GM12892 (cell line): ENCODE data around the gene PPRC1.

ENCODE experiments used
- POLR2A ChIP-seq: IDR thresholded peaks from 2 replicates; pipeline ENCODE4 v1.6.1; 2011; ENCODE audit warnings: low read depth, low read length, control low read depth
- POLR2AphosphoS5 ChIP-seq: IDR thresholded peaks from 2 replicates; pipeline ENCODE4 v1.6.1; 2011; ENCODE audit warnings: low read depth, low read length, control low read depth
- TAF1 ChIP-seq: IDR thresholded peaks from 2 replicates; pipeline ENCODE4 v1.6.1; 2011; ENCODE audit warnings: low read depth, mild to moderate bottlenecking, control low read depth, low read length, borderline replicate concordance

DNA sequence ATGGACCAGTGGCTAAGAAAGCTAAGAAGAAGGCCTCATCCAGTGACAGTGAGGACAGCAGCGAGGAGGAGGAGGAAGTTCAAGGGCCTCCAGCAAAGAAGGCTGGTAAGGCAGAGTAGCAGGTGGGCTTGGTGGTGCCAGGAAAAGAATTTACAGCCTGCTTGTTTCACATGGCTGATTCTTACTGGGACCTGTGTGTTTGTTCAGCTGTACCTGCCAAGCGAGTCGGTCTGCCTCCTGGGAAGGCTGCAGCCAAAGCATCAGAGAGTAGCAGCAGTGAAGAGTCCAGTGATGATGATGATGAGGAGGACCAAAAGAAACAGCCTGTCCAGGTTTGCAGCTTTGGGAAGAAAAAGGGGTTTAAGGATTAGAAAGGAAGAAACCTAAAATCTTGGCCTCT lies 24.4 kb downstream of the PPRC1 start:
- TF ChIP-seq POLR2A (no peak), TAF1 (no peak), POLR2AphosphoS5 (no peak)
